ENCODE results near the gene GET4. TPM values are rescaled to one million over a fixed set of nuclear protein-coding genes. Genes with fewer than 3 reads are reported as not detected.
A peak's percentile ranks its signal among the peaks of the same experiment; 100 is the strongest.

GET4 gene
- total RNA-seq, 4 donors from 2014 or later, result 24.6 to 40.8 (median 30.0) TPM

GRCh38 chr7:917255-918117, 41.1 kb downstream of the GET4 start:
- intact Hi-C loops (cut with DNase I; ENCODE audit: low total_unique reads) (no loop called here), in situ Hi-C loops (cut with MboI; ENCODE audit: low sequenced_read_pairs in 4 of 4) (no loop called here)
- ATAC-seq (no peak), DNase-seq (no peak)
- H3K4me1 ChIP-seq, result no peaks in the 10 kb centered on the region
- no peaks in the 10 kb centered on the region for H3K36me3 ChIP-seq
- no peak for TF ChIP-seq POLR2A (IDR thresholded peaks at IDR 0.05)
- no peak for TF ChIP-seq CTCF (IDR thresholded peaks at IDR 0.05 in 4 of 5, conservative IDR thresholded peaks at IDR 0.05 in 1 of 5)
- H3K4me3 ChIP-seq, result no peak overlapping the region
- no peak overlapping the region for H3K27ac ChIP-seq
- H3K9me3 ChIP-seq, result no peaks in the 10 kb centered on the region
- H3K27me3 ChIP-seq, result peaks cover 0 to 7% (median 0%) of the 10 kb centered on the region in 3 donors

- in situ Hi-C loops (cut with MboI; ENCODE audit: low sequenced_read_pairs in 4 of 4), result no loop called here
- H3K36me3 ChIP-seq, result no peaks in the 10 kb centered on the region
- DNase-seq, result no peak
- TF ChIP-seq CTCF (IDR thresholded peaks at IDR 0.05 in 4 of 5, conservative IDR thresholded peaks at IDR 0.05 in 1 of 5), result no peak
- no peak for TF ChIP-seq POLR2A (IDR thresholded peaks at IDR 0.05)
- ATAC-seq, result no peak
- no peak overlapping the region for H3K27ac ChIP-seq
- H3K4me1 ChIP-seq, result no peaks in the 10 kb centered on the region
- peaks cover 0 to 11% (median 0%) of the 10 kb centered on the region in 3 donors for H3K27me3 ChIP-seq
- intact Hi-C loops (cut with DNase I; ENCODE audit: low total_unique reads), result no loop called here
- no peaks in the 10 kb centered on the region for H3K9me3 ChIP-seq
- no peak overlapping the region for H3K4me3 ChIP-seq
Observed at GRCh38 chr7:918118-918425, 41.7 kb downstream of the GET4 start.

DNA sequence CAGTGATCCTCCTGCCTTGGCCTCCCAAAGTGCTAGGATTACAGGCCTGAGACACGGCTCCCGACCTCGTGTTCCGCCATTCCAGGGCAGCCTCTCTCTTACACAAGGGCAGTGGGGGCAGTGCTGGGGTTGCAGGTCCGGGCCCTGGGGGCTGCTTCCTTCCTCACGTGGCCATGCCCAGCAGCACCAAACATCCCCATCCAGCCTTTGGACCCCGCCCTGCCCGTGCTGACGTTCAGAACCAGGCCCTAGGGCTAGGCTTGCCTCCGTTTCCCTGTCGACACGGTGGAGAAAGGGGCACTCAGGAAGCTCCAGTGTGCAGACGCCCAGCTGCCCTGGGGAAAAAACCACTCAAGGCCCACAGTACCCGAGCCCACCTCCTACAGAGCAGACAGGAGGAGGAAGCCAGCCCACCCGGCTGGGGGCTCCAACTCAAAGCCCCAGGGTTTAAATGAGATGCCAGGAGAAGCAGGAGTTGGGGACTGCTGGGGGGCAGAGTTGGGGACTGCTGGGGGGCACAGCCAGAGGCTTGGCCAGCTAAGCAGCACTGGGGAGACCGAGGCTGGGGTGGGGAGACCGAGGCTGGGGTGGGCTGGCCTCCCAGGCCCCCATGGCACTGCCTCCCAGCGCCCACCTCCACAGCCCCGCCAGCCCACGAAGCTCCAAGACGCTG, 42.2 kb downstream of the GET4 start:
- H3K9me3 ChIP-seq, result no peaks in the 10 kb centered on the region
- intact Hi-C loops (cut with DNase I; ENCODE audit: low total_unique reads) (no loop called here), in situ Hi-C loops (cut with MboI; ENCODE audit: low sequenced_read_pairs in 4 of 4) (no loop called here)
- no peak overlapping the region for H3K27ac ChIP-seq
- no peak for TF ChIP-seq POLR2A (IDR thresholded peaks at IDR 0.05)
- TF ChIP-seq CTCF (IDR thresholded peaks at IDR 0.05 in 4 of 5, conservative IDR thresholded peaks at IDR 0.05 in 1 of 5), result no peak
- DNase-seq (peak in 1 of 2 donors; percentile 2), ATAC-seq (no peak)
- H3K4me3 ChIP-seq, result no peak overlapping the region
- no peaks in the 10 kb centered on the region for H3K4me1 ChIP-seq
- H3K27me3 ChIP-seq, result peaks cover 0 to 11% (median 0%) of the 10 kb centered on the region in 3 donors
- no peaks in the 10 kb centered on the region for H3K36me3 ChIP-seq

GRCh38 chr7:919114-919442, 42.7 kb downstream of the GET4 start:
- intact Hi-C loops (cut with DNase I; ENCODE audit: low total_unique reads), result no loop called here
- Histone ChIP-seq H3K9me3 (no peaks in the 10 kb centered on the region), H3K36me3 (no peaks in the 10 kb centered on the region), H3K27me3 (peaks cover 0 to 11% (median 0%) of the 10 kb centered on the region in 3 donors), H3K4me3 (no peak overlapping the region), H3K27ac (no peak overlapping the region), H3K4me1 (no peaks in the 10 kb centered on the region)
- DNase-seq, result peak in 1 of 2 donors; percentile 3
- TF ChIP-seq CTCF (IDR thresholded peaks at IDR 0.05 in 4 of 5, conservative IDR thresholded peaks at IDR 0.05 in 1 of 5) (no peak), POLR2A (IDR thresholded peaks at IDR 0.05) (no peak)
- in situ Hi-C loops (cut with MboI; ENCODE audit: low sequenced_read_pairs in 4 of 4), result no loop called here
- ATAC-seq, result no peak
